ENCODE results near the gene SLC2A4.
"Not testable (repeated sequence)": the region's sequence is repeated elsewhere in the genome, so short reads cannot be mapped to it uniquely, and the experiment has no call there.

The SLC2A4 gene

DNA sequence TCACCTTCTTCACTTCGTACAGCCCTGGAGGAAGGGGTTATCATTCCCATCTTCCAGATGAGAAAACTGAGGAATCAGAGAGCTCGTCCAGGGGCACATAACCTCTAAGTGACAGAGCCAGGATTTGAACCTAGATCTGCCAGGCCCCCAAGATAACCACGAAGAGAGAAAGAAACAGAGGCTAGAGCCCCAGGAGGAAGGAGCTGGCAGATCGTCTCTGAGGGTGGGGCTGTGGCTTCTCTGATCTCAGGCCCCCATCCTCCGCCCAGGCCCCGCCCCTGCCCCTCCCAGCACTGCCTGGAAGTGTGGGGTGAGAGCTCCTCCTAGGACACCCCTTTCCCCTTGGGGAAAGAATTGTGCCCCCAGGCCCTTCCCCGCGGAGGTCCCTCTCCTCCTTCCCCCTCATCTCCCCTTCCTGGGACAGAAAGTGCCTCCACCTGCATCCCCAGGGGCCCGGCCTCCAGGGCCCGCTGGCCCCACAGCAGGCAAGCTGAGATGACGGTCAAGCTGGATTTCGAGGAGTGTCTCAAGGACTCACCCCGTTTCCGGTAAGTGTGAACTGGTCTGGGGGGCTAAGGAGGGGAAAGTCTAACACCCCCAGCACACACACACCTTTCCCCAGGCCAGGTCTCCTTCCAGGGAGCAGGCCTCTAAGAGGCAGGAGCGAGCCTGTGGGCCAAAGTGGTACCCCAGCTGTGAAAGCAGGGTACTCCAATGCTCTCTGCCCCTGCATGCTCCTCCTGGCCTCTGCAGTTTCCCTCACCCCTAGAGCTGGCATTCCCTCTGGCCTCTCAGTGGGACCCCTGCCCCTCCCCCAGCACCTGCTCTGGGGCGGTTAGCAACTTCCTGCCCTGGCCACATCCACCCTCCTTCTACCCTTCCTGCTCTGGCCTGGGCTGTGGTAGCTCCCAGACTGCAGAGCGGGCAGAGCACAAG, 55.0 kb downstream of the SLC2A4 start, which contains the start of gene ACAP1:
Gene ACAP1, plus strand, starts transcription at position 290 of the 936 bp plus-strand sequence. Its CDS starts 206 bp downstream, at position 496.
- DNase-seq, result peak; percentile 71 to 78
- no peak for TF ChIP-seq POLR2A (IDR thresholded peaks at IDR 0.05; ENCODE audit: low read length)
- no peak for TF ChIP-seq GATA1 (IDR thresholded peaks at IDR 0.05; ENCODE audit: low read depth, low read length)

- DNase-seq, result not testable (repeated sequence)
Measured at GRCh38 chr17:7337600-7337999, 56.1 kb downstream of the SLC2A4 start.

All from erythroblast (primary cell).